ENCODE results near the gene PACSIN1.

The PACSIN1 gene

GRCh38 chr6:34583861-34584604 is 118.2 kb downstream of the PACSIN1 start:
- no peak for DNase-seq (ENCODE audit: low spot score)

GRCh38 chr6:34584694-34585093 is 118.8 kb downstream of the PACSIN1 start:
- no peak for DNase-seq (ENCODE audit: low spot score)

Data from left forelimb (tissue), 1 donor.